NCI-H1105 treated with DMSO at 0.1 percent for 48 hours (cell line): ENCODE measurements around the gene GCNT4.
A peak's percentile ranks its signal among the peaks of the same experiment; 100 is the strongest.

Source experiments
- DNase-seq: peaks from one replicate; lab custom pipeline; 2025; lab: John Stamatoyannopoulos, UW

GCNT4 gene

DNA sequence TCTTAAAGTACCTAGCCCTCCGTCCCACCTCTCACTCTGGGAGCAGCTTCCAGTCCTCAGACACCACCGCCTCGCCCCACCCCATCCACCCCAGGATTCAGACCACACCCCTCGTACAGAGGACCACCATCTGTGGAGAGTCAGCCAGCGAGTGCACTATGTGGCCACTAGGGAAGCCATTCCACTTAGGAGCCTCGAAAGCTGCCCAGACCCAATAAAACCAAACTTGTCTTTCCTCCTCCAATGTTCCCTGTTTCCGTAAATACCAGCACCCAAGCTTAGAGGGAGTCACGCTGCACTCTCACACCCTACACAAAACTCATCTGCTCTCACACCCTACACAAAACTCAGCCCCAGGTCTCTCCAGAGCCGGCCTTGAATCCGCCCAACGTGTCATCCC lies 1.9 kb downstream of the GCNT4 start:
- no peak for DNase-seq

DNA sequence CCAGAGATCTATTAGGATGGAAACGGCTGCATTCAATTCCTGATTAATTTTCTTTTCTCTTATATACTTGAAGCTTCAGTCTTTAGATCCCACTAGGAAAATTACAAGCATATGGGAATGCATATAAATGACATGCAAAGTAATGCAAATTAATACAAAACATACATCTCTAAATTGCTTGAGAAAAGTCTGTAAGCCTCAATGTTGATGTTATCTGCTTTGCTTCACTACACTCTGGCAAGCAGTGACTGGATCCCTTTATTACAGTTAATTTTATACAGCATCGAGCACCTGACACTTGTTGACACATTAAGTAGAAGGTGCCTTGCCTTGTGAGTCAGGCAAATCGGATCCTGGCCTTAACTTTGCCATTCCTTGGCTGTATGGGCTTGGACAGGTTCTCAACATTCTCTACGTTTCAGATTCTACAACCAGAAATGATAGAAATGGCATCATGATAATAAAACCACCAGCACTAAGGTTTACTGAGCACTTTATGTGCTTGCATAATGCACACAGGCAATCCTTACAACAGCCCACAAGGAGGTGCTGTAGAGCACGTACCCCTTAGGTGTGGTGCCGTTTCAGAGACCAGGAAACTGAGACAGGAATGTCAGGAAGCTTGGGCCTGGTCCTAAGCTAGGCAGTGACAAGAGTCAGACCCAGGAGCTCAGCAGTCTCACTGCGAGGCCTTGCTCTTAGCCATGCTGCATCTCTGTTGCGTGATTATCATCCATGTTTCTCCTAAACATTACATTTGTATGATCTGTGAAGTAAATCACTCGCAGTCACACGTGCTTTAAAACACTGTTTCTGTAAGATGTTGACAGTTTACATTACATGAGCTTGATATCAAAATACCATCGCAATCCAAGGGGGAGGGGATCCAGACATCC lies 2.7 kb downstream of the GCNT4 start:
- DNase-seq, result peak; percentile 15

DNA sequence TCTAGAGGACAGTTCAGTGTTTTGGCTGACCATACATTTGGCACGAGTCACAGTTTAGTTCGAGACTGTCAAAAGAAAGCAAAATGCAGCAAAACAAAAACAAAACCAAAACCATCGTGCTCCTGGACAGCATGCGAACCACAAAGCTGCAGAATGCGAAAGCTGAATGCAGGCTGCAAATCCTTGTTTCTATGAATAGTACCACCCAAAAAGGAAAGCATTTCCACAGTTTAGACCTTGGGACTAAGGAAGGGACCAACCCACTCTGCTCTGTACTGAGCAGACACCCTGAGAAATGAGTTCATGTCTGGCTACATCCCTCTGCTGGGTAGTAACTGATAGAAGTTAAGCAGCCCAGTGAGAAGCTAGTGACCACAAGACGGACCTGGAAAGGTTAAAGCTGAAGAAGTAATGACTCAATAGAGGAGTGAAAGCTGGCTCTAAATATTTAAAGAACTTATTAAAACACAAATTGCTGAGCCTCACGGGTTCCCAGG lies 3.9 kb downstream of the GCNT4 start:
- no peak for DNase-seq

DNA sequence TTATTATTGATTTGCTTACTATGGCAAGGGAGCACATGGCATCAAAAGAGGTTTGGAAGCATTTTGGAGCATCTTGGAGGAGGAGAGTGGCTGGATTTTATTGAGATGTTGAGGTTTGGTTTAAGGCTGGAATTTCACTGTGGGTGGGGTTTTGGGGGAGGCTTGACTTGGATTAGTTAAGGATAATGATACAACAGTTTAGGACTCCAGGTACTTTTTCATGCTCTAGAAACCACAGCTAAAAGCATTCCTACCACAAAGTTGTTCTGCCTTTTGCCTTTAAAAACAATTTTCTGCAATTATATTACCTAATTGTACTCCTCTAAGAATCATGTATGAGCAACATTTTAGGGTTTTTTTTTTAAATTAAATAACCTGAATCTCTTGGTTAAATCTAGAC lies 5.0 kb downstream of the GCNT4 start:
- DNase-seq, result no peak

DNA sequence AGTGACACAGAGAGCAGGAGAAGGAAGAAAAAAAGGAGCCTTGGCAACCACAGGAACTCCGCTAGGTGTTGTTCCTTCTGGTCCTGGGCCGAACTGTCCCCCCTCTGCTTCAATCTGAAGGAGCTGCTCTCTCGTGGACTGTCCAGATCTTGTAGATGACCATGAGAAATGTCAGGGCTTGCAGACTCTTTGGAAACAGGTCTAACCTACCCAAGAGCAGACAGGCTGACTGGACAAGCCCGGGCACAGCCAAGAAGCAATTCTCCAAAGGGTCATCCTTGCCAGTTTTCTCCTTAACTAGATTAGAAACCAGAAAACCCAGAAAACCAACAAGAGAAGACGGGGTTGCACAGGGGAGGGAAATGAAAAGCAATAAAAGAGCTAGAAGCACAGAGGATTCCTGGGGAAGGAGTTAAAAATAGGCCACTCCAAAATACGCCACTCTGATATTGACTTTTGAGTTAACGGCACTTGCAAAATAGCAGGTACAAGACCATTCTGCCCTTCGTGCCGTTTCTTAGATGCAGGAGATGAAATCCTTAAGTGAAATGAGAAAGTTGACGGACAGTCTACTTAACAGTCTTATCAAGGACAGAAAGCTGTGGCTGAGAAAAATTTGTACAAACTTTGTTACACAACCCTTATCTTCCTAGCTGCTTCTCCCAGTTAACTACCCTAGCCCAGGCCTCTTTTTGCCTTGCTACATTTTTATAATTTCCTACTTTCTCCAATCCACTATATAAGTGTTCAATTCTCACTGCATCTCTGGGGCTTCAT lies 5.8 kb downstream of the GCNT4 start:
- DNase-seq, result no peak

DNA sequence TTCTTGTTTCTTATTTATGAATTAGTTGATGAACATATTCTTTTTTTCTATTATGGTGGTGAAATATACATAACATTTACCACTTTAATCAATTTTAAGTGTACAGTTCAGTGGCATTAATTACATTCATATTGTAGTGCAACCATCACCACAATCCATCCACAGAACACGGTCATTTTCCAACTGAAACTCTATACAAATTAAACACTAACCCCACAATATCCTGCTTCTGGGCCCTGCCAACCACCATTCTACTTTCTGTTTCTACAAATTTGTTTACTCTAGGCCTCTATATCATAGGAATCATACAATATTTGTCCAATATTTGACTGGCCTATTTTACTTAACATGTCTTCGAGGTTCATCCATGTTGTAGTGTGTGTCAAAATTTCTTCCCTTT lies 7.3 kb downstream of the GCNT4 start:
- no peak for DNase-seq

DNA sequence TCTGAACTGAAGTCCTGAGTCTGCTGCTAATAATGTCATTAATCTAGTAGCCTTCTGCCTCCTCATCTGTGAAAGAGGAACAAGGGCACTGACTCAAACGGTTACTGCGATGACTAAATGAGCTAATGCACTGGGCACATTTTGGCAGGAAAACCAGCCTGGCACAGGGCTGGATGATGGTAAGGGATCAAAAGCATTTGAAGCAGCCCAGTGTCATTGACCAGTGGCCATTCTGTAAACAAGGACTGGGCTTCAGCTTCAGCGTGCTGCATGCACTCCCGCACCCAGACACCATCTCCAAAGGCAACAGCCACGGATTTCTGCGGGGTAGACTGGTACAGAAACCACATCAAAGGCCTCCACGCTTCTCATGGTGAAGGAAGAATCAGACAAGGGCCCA lies 8.0 kb downstream of the GCNT4 start:
- no peak for DNase-seq

DNA sequence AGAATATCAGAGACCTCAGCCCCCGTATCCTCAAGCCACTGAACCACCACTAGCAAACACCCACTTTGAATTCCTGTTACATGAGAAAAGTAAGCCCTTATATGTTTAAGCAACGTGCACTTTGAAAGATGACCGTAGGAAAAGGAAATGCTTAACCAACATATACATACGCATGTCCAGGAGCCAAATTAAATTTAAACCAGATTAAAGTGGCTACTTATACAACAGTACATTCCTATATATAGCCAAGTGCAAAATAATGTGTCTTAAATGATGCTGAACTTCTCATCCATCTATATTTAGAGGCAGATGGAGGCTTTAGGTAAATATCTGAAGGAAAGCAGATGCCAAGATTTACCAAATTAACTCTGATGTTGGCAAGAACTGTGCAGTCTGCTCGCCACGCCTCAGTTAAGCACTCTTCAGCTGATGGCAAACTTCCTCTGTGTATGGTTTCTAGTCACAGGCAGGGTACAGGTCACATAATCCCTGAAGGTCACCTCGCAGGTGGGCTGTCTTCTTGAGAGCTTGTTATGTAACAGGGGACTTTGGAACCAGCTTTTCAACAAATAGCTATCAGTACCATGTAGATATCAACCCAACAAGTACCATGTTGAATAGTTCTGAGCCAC lies 8.6 kb downstream of the GCNT4 start:
- no peak for DNase-seq

DNA sequence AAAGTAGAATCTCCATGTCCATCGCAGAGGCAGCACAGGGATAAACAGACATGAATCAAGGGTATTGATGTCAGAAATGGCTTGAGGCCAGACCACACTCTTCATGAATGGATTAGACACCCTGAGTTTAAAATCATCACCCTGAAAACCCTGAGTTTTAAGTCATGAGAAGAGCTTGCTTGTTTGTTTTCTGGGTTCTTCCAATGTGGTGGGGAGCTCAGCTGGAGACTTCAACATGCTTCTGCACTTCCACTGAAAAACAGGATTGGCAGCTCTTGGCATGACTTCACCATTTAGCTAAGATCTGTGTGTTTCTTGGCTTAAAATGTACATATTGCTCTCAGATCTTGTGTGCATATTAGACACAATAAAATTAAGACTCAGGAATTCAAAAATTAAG lies 9.8 kb downstream of the GCNT4 start:
- DNase-seq, result no peak

DNA sequence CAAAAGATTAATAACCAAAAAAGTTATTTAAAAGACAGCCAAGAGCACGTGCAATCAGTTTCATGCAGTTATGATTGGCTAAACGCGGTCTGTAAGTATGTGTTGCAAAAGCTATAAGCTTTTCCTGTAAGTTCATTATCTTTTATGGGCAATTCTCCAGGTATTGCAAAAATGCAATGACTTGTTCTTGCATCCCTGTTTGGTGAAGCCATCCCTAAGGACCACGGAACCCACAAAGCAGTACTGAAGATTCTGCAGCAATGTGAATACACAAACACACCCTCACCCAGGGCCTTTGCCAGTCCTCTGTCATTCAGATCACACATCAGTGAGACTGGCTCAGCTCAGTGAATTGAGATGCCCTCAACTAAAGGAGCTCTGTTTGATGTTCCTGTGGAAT lies 11.4 kb downstream of the GCNT4 start:
- no peak for DNase-seq

DNA sequence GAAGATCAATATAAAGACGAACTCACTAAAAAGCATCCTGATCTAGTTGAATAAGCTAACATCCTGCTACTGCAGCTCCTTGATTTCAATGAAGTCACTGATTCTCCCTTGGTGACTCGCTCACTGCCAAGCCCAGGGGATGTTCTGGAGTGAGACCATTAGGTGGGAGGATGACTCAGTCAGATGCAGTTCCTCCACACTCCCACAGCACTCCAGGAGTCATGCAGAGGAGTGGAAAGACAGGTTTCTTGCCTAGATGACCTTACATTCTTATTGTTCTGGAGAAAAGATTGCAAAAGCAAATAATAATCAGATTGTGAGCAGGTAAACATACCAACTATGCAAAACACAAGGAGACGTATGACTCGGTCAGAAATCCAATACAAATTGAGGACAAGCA lies 15.3 kb downstream of the GCNT4 start:
- no peak for DNase-seq

DNA sequence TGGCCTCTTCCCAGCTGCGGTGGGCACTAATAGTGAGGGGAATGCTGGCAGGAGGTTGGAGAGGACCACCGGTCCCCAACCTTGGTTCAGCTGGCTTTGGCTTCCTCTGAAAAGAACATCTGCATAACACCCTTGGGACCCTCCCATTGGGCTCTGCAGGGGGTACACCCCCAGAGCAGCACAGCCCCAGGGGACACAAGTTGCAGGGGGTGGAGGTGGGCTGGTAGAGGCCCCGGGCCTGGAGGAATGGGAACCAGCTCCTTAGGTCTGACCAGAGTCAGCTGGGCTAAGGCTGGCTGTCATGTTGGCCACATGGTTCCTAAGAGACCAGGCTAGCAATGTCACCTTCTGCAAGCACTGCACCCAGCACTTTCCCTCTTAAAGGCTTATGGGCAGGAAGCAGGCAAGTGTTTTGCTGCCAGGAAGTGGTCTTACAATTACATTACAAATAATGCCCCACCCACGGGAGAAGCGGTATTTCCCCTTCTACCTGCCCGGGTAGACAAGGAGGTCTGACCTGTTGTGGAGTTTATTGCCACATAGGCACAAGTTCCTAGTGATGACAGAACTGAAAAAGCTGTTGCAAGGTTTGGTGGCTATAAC lies 18.1 kb downstream of the GCNT4 start:
- no peak for DNase-seq

DNA sequence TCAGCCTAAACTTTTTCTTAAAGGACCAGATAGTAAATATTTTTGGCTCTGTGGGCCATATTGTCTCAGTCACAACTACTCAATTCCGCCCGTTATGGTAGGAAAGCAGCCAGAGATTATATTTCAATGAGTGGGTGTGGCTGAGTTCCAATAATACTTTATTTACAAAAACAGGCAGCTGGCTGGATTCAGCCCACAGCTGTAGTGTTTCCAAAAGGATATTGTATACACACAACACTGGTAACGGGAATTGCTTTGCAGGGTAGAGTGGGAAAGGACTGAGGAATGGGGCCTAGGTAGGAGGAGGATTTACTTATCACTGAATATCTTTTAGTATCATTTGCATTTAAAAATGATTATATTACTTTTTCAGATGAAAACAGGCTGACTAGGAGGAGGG lies 21.0 kb downstream of the GCNT4 start:
- DNase-seq, result no peak

DNA sequence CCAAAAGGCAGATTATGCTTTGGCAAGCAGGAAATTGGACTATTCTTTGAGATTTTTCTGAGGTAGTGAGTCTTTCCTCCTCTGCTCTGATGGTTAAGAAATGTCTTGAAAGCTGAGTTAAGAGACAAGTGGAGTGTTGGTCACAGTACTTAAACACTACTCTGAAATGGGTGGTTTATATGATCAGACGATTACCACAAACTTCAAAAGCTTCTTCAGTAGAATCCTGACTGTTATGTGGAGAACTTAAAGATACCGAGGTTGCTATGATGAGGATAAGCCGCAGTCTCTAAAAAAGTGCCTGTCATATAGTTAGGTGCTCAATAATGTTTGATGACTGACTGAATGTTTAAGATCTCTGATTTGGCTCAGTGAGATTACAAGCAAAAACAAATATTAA lies 24.3 kb downstream of the GCNT4 start:
- no peak for DNase-seq

DNA sequence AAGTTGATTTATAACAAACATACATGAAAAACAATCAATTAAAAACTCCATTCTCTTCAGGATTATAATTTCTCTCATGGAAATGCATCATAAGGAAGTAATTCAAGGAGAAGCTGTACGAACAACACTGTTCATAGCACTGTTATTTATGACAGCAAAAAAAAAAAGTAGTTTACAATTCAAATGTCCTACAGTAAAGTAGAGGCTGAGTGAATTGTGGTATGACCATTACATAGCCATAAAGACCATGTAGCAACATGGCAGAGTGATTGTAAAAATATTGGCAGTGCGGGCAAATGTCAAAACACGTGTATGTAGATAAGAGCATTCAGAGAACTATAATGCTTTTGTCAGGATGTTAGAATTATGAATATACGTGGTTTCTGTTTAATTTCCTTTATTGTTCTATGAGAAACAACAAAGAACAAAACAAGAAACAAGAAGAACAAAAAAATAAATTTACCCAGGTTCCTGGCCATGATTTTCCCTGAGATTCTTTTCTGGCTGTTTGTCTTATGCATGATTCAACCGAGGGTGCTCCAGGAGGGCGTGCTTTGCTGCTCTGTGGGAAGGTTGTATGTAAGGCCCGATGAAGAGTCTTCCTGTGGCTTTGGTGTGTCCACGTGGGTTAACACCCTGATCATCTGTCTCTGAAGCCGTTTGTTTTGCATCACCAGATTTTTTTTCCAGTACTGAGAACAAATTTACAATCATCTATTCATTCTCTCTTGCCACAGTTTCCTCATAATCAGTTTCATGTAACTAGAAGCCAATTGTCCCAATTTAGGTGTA lies 28.8 kb downstream of the GCNT4 start:
- no peak for DNase-seq

DNA sequence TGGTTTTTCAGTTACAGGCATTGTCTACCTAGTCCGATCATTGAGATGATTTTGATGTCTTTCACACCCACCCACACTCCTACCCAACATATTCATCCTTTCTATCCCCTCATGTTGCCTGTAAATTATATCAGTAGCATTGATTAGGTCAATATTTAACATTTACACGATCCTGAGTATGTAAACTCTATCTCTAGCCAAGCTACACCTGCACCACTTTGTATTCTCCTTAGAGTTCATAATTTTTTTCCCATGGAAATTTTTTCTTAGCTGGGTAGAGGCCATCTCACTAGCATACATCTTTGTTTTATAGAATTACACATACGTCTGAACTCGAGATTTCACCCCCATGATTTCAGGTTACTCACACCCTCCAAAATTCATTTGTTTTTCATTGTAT lies 30.6 kb downstream of the GCNT4 start:
- no peak for DNase-seq

DNA sequence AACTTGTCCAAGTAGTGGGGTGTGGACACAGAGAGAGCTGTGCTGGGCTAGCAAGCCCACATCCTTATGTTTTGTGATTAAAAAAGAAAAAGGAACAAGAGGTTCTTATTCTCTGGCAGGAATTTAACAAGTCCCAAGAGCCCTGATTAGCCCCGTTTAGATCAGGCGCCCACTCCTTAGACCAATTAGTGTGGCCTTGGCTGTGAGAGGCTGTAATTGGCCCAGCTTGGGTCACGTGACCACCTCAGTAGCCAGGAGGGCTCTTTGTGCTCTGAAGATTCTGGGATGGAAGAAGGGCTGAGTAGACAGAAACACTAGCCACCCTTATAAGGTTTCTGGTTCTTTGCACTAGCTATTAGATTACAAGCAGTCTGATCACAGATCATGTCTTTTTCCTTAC lies 31.1 kb downstream of the GCNT4 start:
- DNase-seq, result no peak

DNA sequence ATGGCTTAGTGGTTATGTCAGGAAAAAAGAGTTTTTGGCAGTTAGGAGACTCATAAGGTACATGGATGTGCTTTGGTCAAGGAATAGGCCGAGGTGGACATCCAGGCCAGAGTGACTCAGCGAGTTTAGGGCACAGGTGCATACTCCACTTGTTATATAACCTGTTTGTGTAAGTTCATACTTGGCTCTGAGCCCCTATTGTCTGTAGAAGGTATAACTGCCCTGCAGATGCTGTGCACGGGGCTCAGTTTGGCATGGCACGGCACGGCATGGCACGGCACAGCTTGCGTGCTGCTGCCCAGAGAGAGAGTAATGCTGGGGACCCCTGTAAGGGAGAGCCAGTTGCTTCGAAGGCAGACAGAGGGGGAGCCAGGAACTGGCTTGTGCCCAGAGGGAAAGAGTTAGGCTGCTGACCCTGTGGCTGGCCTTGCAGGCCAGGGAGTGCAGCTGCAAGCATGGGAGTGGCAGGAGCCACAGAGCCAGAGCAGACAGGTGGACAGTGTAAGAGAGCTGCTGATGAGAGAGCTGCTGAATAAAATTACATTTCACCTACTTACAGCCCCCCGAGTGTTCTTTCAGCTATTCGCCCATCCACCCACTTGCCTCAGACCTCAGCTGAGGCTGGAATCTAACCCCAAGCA lies 32.2 kb downstream of the GCNT4 start:
- no peak for DNase-seq

DNA sequence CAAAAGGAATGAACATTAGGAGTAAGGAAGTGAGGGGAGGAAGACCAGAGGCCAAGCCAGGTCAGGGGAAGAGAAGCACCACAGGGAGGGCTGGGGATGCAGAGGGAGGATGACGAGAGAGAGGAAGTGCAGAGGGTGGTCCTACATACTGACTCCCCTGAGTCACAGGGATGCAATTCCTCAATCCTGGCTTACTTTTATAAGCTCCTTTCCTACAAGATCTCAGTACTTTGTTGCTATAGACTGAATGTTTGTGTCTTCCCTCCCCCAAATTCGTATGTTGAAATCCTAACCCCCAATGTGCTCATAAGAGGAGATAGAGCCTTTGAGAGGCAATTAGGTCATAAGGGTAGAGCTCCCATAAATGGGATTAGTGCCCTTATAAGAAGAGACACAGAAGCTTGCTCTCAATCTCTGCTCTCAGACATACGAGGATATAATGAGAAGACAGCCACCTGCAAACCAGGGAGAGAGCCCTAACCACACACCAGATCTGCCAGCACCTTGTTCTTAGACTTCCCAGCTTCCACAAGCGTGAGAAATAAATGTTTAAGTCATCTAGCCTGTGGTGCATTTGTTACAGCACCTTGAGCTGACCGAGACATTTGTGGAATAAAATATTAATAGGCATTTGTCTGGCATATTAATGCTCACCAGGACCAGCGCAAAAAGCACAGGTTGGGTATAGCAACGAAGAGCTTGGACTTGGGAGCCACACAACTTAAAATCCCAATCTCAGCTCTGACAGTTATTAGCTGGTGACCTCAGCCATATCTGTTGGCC lies 33.4 kb downstream of the GCNT4 start:
- no peak for DNase-seq

DNA sequence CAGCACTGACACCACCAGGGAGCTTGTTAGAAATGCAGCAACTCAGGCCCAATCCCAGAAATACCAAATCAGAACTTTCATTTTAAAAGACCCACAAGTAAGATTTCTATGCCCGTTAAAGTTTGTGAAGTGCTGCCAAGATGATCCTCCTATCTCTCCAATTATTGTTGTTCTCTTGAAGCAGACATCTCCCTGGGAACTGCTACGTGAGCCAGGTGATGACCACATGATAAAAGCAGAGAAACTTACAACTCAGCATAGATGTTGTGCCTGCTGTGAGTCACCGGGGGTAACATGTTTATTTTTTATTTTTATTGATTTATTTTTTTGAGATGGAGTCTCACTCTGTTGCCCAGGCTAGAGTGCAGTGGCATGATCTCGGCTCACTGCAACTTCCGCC lies 34.4 kb downstream of the GCNT4 start:
- DNase-seq, result no peak
